ENCODE results near the gene AMER3. TPM values are rescaled to one million over a fixed set of nuclear protein-coding genes. Genes with fewer than 3 reads are reported as not detected.

AMER3 gene
- total RNA-seq, 2 experiments from 2014 or later, result not detected

- CTCF ChIA-PET, result no interaction called here
- H3K36me3 Mint-ChIP-seq, result no peaks in the 10 kb centered on the region
- ATAC-seq (no peak), DNase-seq (no peak)
- peaks cover 22% of the 10 kb centered on the region for H3K27me3 Mint-ChIP-seq
- no peak overlapping the region for H3K27ac Mint-ChIP-seq
- peaks cover 3% of the 10 kb centered on the region for H3K4me1 Mint-ChIP-seq
- H3K4me3 Mint-ChIP-seq, result no peak overlapping the region
- no peaks in the 10 kb centered on the region for H3K9me3 Mint-ChIP-seq (ENCODE audit: low read depth)
Measured at GRCh38 chr2:130735200-130735599, 20.1 kb upstream of the AMER3 start.

DNA sequence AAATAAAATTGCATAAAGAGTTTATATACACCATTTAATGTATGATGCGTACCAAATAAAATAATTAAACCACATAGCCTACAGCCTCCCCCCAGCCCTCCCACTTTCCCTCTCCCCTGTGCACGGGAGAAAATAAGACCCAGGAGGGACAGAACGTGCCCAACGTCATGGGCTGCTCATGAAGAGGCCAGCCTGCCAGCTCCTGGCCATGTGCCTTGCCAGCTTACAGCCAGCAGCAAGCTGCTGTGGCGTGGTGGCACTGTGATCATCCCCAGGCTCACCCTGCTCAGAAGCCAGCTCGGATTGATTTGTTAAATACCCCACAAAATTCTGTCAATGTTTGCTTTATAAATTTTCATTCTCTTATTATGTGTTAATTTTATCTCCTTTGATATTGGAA is 18.9 kb upstream of the AMER3 start:
- CTCF ChIA-PET, result no interaction called here
- DNase-seq, result no peak

GRCh38 chr2:130737592-130737991 is 17.7 kb upstream of the AMER3 start:
- CTCF ChIA-PET, result no interaction called here
- no peak overlapping the region for H3K4me3 Mint-ChIP-seq

More for the DNA sequence above, 18.9 kb upstream of the AMER3 start:
- Mint-ChIP-seq H3K4me3 (no peak overlapping the region), H3K4me1 (no peaks in the 10 kb centered on the region), H3K27ac (no peak overlapping the region), H3K27me3 (peaks cover 19% of the 10 kb centered on the region), H3K9me3 (ENCODE audit: low read depth) (no peaks in the 10 kb centered on the region), H3K36me3 (no peaks in the 10 kb centered on the region)
- no peak for ATAC-seq

DNA sequence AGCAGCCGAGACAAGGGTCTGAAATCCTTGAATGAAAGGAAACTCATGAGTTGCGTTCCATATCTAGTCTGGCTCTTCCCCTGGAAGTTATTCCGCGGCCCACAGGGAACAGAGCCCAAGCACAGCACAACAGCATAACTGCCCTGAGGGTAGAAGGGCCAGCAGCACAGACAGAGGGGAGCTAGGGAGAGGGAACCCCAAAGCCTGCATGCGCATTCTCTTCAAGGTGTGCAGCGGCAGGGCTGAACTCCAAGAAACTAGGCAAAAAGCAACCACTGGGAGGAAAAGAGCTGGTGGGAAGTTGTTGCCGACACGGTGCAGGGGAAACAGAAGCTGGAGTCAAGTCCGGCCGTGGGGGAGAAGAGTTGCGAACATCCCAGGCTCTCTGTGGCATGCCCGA is 14.7 kb upstream of the AMER3 start:
- no peaks in the 10 kb centered on the region for H3K9me3 Mint-ChIP-seq (ENCODE audit: low read depth)
- peaks cover 36% of the 10 kb centered on the region for H3K27me3 Mint-ChIP-seq
- ATAC-seq, result no peak
- H3K36me3 Mint-ChIP-seq, result no peaks in the 10 kb centered on the region
- H3K4me1 Mint-ChIP-seq, result no peaks in the 10 kb centered on the region
- H3K4me3 Mint-ChIP-seq, result no peak overlapping the region
- DNase-seq, result no peak
- no peak overlapping the region for H3K27ac Mint-ChIP-seq
- CTCF ChIA-PET, result no interaction called here

More at GRCh38 chr2:130737592-130737991, 17.7 kb upstream of the AMER3 start:
- no peaks in the 10 kb centered on the region for H3K36me3 Mint-ChIP-seq
- H3K9me3 Mint-ChIP-seq (ENCODE audit: low read depth), result no peaks in the 10 kb centered on the region
- H3K4me1 Mint-ChIP-seq, result no peaks in the 10 kb centered on the region
- ATAC-seq, result no peak
- no peak overlapping the region for H3K27ac Mint-ChIP-seq
- no peak for DNase-seq
- peaks cover 23% of the 10 kb centered on the region for H3K27me3 Mint-ChIP-seq

- CTCF ChIA-PET, result interaction anchor here (1.2 kb wide), 1 partner anchor 17 kb away, joined by 3 read pairs; no protein-coding TSS in a partner anchor
- DNase-seq (no peak), ATAC-seq (no peak)
- Mint-ChIP-seq H3K27me3 (peaks cover 45% of the 10 kb centered on the region), H3K4me3 (no peak overlapping the region), H3K36me3 (no peaks in the 10 kb centered on the region), H3K27ac (no peak overlapping the region), H3K9me3 (ENCODE audit: low read depth) (no peaks in the 10 kb centered on the region), H3K4me1 (no peaks in the 10 kb centered on the region)
Measured at GRCh38 chr2:130743278-130743677, 12.1 kb upstream of the AMER3 start.

DNA sequence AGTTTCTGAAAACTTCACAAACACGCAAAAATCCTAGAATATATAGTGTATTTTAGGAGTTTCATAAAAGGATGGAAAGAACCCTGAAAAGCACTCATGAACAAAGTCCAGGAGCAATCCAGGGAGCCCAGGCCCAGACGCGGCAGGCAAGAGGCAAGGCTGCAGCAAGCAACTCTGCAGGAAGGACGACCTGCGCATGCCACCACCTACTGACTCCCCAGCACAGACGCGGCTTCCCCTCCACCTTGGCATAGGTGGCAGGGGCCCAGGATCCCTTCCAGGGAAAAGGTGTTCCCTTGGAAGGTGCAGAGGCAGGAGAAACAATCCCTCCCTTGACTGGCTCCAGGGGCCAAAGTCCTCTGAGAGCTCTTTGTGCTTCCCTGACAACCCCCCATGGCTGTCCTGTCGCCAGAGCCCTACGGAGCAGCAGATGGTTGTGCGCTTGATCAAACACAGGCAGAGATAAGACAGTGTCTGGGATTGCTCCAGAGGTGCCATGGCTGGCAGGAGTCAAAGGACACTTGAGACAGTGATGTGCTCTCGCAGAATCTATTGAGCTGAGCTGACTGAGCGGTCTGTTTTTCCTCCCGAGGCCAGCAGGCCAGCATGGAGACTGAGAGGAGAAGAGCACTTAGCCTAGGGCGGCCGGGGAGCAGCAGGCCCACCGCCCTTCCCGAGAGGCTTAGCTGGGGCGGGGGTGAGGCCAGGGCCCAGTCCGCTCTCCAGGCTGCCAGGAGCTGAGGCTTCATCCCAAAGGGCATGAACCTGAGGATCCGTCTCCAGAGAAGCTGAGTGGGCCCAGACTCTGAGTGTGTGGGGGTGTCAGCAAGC is 10.8 kb upstream of the AMER3 start:
- CTCF ChIA-PET, result no interaction called here
- DNase-seq (no peak), ATAC-seq (no peak)
- H3K4me1 Mint-ChIP-seq, result no peaks in the 10 kb centered on the region
- no peaks in the 10 kb centered on the region for H3K9me3 Mint-ChIP-seq (ENCODE audit: low read depth)
- peaks cover 45% of the 10 kb centered on the region for H3K27me3 Mint-ChIP-seq
- no peak overlapping the region for H3K27ac Mint-ChIP-seq
- no peaks in the 10 kb centered on the region for H3K36me3 Mint-ChIP-seq
- H3K4me3 Mint-ChIP-seq, result no peak overlapping the region

- Mint-ChIP-seq H3K9me3 (ENCODE audit: low read depth) (no peaks in the 10 kb centered on the region), H3K4me3 (no peak overlapping the region), H3K27me3 (peaks cover 37% of the 10 kb centered on the region), H3K27ac (no peak overlapping the region), H3K4me1 (no peaks in the 10 kb centered on the region), H3K36me3 (no peaks in the 10 kb centered on the region)
- DNase-seq, result no peak
- ATAC-seq, result no peak
- CTCF ChIA-PET, result no interaction called here
Measured at GRCh38 chr2:130749078-130749477, 6.3 kb upstream of the AMER3 start.

DNA sequence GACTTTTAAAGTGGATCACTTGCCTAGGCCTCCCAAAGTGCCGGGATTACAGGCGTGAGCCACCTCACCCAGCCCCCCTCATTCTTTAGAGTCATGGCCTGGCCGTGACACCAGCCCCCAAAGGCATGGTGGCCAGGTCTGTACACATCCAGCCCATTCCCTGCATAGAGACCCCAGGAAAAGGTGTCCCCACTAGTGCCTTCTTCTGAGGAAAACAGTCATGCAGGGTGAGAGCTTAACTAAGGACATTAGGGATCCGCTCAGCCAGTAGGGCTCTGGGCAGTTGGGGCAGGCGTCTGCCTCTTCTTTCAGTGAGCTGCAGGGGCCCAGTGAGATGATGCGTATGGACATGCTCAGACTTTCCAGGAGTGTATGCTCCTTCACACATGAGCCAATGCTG is 5.7 kb upstream of the AMER3 start:
- Mint-ChIP-seq H3K27me3 (peaks cover 35% of the 10 kb centered on the region), H3K36me3 (no peaks in the 10 kb centered on the region), H3K27ac (no peak overlapping the region), H3K4me3 (no peak overlapping the region), H3K9me3 (ENCODE audit: low read depth) (no peaks in the 10 kb centered on the region), H3K4me1 (peaks cover under 1% of the 10 kb centered on the region)
- CTCF ChIA-PET, result no interaction called here
- ATAC-seq, result no peak
- no peak for DNase-seq

DNA sequence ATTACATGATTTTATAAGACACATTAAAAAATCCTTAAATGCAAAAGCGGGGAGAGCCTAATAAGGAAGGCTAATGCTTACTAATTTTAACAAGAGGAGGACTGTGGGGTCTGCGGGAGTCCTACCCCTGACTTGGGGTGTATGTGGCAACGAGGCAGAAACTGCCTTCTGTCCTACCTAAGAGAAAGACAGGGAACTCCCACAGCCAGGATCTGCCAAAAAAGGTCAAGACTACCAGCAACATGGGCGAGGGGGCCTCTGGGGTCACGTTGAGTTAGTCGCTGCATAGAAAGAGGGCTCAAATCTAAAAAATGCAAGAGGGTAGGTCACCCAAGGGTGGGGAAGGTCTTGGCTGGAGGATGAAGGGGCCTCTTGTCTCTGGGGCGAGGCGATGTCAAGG is 529 bp upstream of the AMER3 start:
- Mint-ChIP-seq H3K4me3 (no peak overlapping the region), H3K27me3 (peaks cover 53% of the 10 kb centered on the region), H3K27ac (no peak overlapping the region), H3K4me1 (peaks cover 5% of the 10 kb centered on the region), H3K9me3 (ENCODE audit: low read depth) (no peaks in the 10 kb centered on the region), H3K36me3 (no peaks in the 10 kb centered on the region)
- ATAC-seq (no peak), DNase-seq (no peak)
- CTCF ChIA-PET, result no interaction called here

DNA sequence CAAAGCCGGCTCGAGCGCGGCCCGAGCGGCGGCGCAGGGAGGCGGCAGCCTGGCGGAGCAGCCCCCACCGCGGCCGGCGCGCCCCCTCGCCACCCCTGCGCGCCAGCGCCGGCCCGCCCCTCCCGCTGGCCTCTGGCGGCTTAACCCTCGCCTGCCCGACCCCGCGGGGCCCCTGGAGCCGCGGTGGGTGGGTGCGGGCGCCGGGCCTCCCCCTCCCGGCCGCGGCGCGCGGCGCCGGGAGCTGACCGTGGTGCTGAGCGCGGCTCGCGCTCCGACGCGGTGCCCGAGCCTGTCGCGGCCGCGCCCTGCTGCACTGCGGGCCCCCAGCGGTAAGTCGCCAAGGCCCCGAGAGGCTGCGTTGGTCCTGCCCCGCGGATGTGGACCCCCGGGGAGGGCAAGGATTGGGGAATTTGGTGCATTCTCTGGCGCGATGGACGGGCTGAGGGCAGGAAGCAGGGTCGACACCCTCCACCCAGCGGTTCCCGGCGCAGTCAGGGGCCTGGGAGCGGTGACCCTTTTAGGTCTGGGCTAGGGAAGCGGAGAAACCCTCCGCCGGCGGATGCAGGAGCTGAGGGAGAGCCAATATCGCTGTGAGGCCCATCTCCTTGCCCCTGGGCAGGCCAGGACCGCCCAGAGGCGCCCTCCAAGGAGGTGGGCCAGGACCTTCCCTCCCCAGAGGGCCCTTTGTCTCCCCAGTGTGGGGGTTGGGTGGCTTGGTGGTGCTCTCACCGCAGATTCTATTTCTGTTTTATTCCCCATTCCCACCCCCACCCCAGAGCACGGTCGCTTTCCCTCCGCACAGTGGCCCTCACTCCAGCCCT is 923 bp downstream of the AMER3 start:
- Mint-ChIP-seq H3K27ac (no peak overlapping the region), H3K9me3 (ENCODE audit: low read depth) (no peaks in the 10 kb centered on the region), H3K36me3 (no peaks in the 10 kb centered on the region), H3K4me3 (peak overlapping the region; percentile 22), H3K27me3 (peaks cover 50% of the 10 kb centered on the region), H3K4me1 (peaks cover 5% of the 10 kb centered on the region)
- CTCF ChIA-PET, result no interaction called here
- ATAC-seq, result peak; percentile 86
- no peak for DNase-seq

GRCh38 chr2:130756874-130757668 is 1.7 kb downstream of the AMER3 start:
- H3K36me3 Mint-ChIP-seq, result no peaks in the 10 kb centered on the region
- CTCF ChIA-PET, result no interaction called here
- no peaks in the 10 kb centered on the region for H3K9me3 Mint-ChIP-seq (ENCODE audit: low read depth)
- H3K4me1 Mint-ChIP-seq, result peaks cover 5% of the 10 kb centered on the region
- ATAC-seq, result no peak
- H3K27ac Mint-ChIP-seq, result no peak overlapping the region
- H3K4me3 Mint-ChIP-seq, result peak overlapping the region; percentile 22
- no peak for DNase-seq
- peaks cover 50% of the 10 kb centered on the region for H3K27me3 Mint-ChIP-seq

GRCh38 chr2:130759906-130760753 is 4.8 kb downstream of the AMER3 start:
- H3K9me3 Mint-ChIP-seq (ENCODE audit: low read depth), result no peaks in the 10 kb centered on the region
- no peaks in the 10 kb centered on the region for H3K36me3 Mint-ChIP-seq
- H3K4me1 Mint-ChIP-seq, result peaks cover 2% of the 10 kb centered on the region
- no peak for DNase-seq
- no peak for ATAC-seq
- no peak overlapping the region for H3K27ac Mint-ChIP-seq
- no peak overlapping the region for H3K4me3 Mint-ChIP-seq
- H3K27me3 Mint-ChIP-seq, result peaks cover 29% of the 10 kb centered on the region
- CTCF ChIA-PET, result interaction anchor here (1.0 kb wide), 1 partner anchor 17 kb away, joined by 3 read pairs; no protein-coding TSS in a partner anchor

All from activated CD8-positive, alpha-beta memory T cell treated with anti-CD3 and anti-CD28 coated beads, Interleukin-2, amount 10 ng/mL, durations not matched to agents 7 days and 5 days (primary cell).